ENCODE measurements around the gene BEND7. TPM values are rescaled to one million over a fixed set of nuclear protein-coding genes. Genes with fewer than 3 reads are reported as not detected.

The BEND7 gene
- polyA plus RNA-seq, 1 donor (not counting 4 experiments of a cell fraction or from before 2014, with no cell fraction given): 4.4 TPM

- no peaks in the 10 kb centered on the region for H3K79me2 ChIP-seq (ENCODE audit: control insufficient read depth, insufficient read depth, low read length)
- no peaks in the 10 kb centered on the region for H4K20me1 ChIP-seq (ENCODE audit: control insufficient read depth, extremely low read depth, insufficient read depth, low read length)
- no peaks in the 10 kb centered on the region for H3K4me1 ChIP-seq (ENCODE audit: control insufficient read depth, extremely low read depth, insufficient read depth, low read length)
- DNase-seq (ENCODE audit: low read depth, low spot score) (no peak), FAIRE-seq (no peak)
- no peaks in the 10 kb centered on the region for H3K9me3 ChIP-seq (ENCODE audit: control insufficient read depth, low read depth, low read length)
- no peak overlapping the region for H2AFZ ChIP-seq (ENCODE audit: control insufficient read depth, low read length)
- H3K36me3 ChIP-seq (ENCODE audit: control insufficient read depth in 2 of 2, extremely low read depth in 1 of 2, insufficient read depth in 2 of 2, low read length in 2 of 2): no peaks in the 10 kb centered on the region
- dilution Hi-C loops (cut with MboI; ENCODE audit: extremely low pct_ligation_motif_present, low sequenced_read_pairs): no loop called here
- TF ChIP-seq EZH2 (IDR thresholded peaks at IDR 0.05; ENCODE audit: low read length) (no peak), CTCF (optimal IDR thresholded peaks at IDR 0.05 in 1 of 3, IDR thresholded peaks at IDR 0.05 in 1 of 3, conservative IDR thresholded peaks at IDR 0.05 in 1 of 3; ENCODE audit: extremely low read depth in 1 of 3, insufficient read depth in 2 of 3, low read length in 3 of 3) (no peak)
- H3K27ac ChIP-seq (ENCODE audit: control insufficient read depth, insufficient read depth, low read length): no peak overlapping the region
- H3K4me3 ChIP-seq (ENCODE audit: control insufficient read depth in 2 of 3, extremely low read depth in 1 of 3, insufficient read depth in 2 of 3, low read depth in 1 of 3, low read length in 3 of 3): no peak overlapping the region
- no peaks in the 10 kb centered on the region for H3K9me1 ChIP-seq (ENCODE audit: control insufficient read depth, extremely low read depth, insufficient read depth, low read length)
- H3K9ac ChIP-seq (ENCODE audit: control insufficient read depth, extremely low read depth, insufficient read depth, low read length): no peak overlapping the region
- peaks cover 2% of the 10 kb centered on the region for H3K27me3 ChIP-seq (ENCODE audit: control insufficient read depth, extremely low read depth, insufficient read depth, low read length)
- no peak overlapping the region for H3K4me2 ChIP-seq (ENCODE audit: control insufficient read depth, extremely low read depth, insufficient read depth, low read depth, low read length)
These were observed 70.2 kb downstream of the BEND7 start for GRCh38 chr10:13458687-13459012.

- Histone ChIP-seq H3K27ac (ENCODE audit: control insufficient read depth, insufficient read depth, low read length) (no peak overlapping the region), H3K9me3 (ENCODE audit: control insufficient read depth, low read depth, low read length) (no peaks in the 10 kb centered on the region), H3K36me3 (ENCODE audit: control insufficient read depth in 2 of 2, extremely low read depth in 1 of 2, insufficient read depth in 2 of 2, low read length in 2 of 2) (no peaks in the 10 kb centered on the region), H3K27me3 (ENCODE audit: control insufficient read depth, extremely low read depth, insufficient read depth, low read length) (peaks cover 2% of the 10 kb centered on the region), H3K4me1 (ENCODE audit: control insufficient read depth, extremely low read depth, insufficient read depth, low read length) (no peaks in the 10 kb centered on the region), H3K4me3 (ENCODE audit: control insufficient read depth in 2 of 3, extremely low read depth in 1 of 3, insufficient read depth in 2 of 3, low read depth in 1 of 3, low read length in 3 of 3) (no peak overlapping the region), H3K9me1 (ENCODE audit: control insufficient read depth, extremely low read depth, insufficient read depth, low read length) (no peaks in the 10 kb centered on the region), H2AFZ (ENCODE audit: control insufficient read depth, low read length) (no peak overlapping the region), H3K79me2 (ENCODE audit: control insufficient read depth, insufficient read depth, low read length) (no peaks in the 10 kb centered on the region), H3K9ac (ENCODE audit: control insufficient read depth, extremely low read depth, insufficient read depth, low read length) (no peak overlapping the region), H4K20me1 (ENCODE audit: control insufficient read depth, extremely low read depth, insufficient read depth, low read length) (no peaks in the 10 kb centered on the region), H3K4me2 (ENCODE audit: control insufficient read depth, extremely low read depth, insufficient read depth, low read depth, low read length) (no peak overlapping the region)
- TF ChIP-seq EZH2 (IDR thresholded peaks at IDR 0.05; ENCODE audit: low read length) (no peak), CTCF (optimal IDR thresholded peaks at IDR 0.05 in 1 of 3, IDR thresholded peaks at IDR 0.05 in 1 of 3, conservative IDR thresholded peaks at IDR 0.05 in 1 of 3; ENCODE audit: extremely low read depth in 1 of 3, insufficient read depth in 2 of 3, low read length in 3 of 3) (no peak)
- DNase-seq (ENCODE audit: low read depth, low spot score): no peak
- no peak for FAIRE-seq
- dilution Hi-C loops (cut with MboI; ENCODE audit: extremely low pct_ligation_motif_present, low sequenced_read_pairs): no loop called here
These were observed 70.7 kb downstream of the BEND7 start for GRCh38 chr10:13457958-13458686.
